Endothelial cell of hepatic sinusoid (primary cell): ENCODE measurements around the gene TC2N.
"Not testable (repeated sequence)": the region's sequence is repeated elsewhere in the genome, so short reads cannot be mapped to it uniquely, and the experiment has no call there.

Experiments used
- in situ Hi-C: cut with HindIII; loops from 2 replicates; pipeline ENCODE4 v1.10.0; 2017; ENCODE audit warnings: low sequenced_read_pairs

TC2N gene

DNA sequence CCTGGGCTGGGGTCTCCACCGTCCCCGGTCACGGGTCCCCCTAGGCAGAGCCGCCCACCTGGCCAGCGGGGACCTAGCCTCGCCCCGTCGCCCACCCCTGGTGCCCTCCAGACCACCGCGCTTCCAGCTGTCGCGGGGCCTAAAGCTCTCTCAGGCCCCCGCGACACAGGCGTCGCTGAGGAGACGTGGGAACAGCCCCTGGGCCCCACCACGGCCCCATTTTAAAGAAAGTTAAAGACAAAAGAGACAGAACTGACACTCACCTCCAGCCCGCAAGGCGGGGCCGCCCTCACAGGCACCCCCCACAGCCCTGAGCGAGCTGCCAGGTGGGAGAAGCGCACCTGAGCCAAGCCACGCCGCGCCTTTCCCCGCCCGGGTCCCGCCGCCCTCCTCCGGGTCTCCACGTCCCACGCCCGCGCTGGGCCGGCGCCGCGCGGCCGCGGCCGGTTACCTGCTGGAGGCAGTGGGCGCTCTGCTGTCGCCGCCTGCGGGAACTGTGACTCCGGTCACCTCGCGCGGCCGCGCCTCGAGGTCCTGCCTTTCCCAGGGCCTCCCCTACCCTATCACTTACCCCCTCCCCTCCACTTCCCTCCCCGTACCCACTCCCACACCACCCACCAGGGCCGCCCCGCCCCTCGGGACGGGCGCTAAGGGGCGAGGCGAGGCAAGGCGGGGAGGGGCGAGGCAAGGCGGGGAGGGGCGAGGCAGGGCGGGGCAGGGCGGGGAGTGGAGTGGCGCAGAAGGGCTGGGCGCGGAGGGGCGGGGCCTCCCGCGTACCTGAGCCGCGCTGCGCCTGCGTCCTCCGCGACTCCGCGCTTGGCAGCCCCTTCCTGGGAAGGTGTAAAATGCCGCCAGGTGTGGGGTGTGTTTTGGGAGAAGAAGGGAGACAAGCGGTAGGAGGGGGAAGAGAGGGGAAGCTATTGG is 31.2 kb downstream of the TC2N start:
- in situ Hi-C loops, result no loop called here

DNA sequence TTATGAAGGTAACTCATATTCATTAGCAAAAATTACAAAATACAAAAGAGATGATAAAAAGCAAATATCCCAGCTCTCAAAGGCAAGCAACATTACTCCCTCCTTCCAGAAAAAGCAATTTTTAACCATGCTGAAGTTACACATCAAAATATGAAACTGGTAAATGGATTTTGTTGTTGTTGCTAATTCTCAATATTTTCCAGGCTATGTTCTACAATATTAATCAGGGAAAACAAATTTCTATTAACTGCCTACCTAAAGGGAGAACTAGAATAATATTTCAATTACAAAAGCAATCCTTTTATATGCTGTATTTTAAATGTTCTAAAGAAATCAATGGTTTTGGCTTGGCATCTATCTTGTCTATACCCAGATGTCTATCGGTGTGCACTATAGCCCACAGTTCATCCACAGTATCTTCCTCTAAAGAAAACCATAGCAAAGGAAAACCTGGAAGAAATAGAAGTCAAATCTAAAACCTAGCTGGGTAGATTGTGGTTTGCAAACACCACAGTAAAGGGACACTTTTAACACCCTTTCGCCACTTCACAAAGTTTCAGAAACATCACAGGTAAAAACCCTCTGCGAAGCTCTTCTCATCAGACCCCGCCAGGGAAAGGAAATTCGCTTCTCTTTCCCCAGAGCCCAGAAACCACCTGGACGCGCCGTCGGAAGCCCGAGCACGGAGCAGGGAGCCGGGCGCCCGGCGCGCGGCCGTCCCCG is 32.0 kb downstream of the TC2N start:
- in situ Hi-C loops, result no loop called here

DNA sequence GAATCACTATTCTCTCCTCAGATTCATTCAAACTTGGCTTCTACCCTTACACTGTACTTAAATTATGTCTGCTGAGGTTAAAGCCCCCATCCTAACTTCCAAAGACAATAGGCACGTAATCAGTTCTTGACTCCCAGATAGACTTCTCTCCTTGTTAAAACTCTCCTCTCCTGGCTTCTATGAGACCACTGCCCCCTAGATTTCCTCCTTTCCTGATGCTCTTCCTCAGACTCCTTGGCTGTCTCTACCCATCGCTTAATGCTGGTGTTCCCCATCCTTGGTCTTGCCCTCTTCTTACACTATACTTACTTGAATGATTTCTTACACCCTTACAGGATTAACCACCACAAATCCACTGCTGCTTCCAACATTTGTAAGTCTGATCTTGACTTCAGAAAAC is 32.8 kb downstream of the TC2N start:
- in situ Hi-C loops, result no loop called here

DNA sequence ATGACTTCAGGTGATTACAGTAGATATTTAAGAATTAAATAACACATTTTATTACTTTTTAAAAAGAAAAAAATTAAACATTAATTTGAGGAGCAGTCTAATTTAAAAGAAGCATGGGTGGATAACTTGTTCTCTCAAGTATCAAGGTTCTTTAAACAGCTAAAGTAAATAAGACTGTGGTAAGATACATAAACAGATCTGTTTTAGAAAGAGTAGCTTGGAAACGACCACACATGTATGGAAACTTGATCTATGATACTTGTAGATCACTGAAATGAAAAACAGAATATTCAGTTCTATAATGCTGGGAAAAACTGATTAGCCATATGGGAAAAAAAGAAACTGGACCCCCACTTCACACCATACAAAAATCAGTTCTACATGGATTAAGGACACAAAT is 36.0 kb downstream of the TC2N start:
- in situ Hi-C loops, result no loop called here

DNA sequence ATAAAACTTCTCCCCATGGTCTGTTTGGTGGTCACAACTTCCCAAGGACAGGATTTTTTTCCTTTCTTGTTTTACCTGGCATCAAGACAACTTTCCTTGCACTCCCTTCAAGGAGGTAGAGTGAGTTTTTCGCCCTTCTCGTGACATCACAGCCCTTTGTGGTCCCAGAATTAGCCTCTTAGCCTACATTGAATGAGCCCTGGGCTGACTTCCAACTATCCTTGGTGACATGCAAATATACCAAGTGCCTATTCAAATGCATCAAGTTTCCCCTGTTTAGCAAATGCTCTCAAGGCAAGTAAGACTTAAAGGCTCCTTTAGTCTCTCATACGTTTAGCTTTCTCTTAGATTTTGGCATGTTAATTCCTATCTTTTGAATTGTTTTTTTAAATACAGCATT is 36.6 kb downstream of the TC2N start:
- in situ Hi-C loops, result no loop called here

DNA sequence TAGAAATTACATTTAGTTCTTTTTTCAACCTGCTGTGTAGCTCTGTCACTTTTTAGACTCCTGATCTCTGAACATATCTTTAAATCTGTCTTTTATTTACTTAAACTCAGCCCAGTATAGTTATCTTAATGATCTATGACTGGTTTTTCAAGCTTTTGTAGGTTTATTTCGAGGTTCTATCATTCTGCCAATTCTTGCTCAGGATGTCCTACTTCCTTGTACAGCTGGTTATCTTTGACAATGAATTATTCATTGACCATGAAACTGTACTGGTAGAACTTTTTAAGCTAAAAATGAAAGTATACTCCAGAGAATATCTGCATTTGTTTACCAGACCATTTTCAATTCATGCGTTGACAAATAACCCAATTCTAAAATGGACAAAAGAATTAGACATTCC is 37.8 kb downstream of the TC2N start:
- in situ Hi-C loops, result no loop called here

DNA sequence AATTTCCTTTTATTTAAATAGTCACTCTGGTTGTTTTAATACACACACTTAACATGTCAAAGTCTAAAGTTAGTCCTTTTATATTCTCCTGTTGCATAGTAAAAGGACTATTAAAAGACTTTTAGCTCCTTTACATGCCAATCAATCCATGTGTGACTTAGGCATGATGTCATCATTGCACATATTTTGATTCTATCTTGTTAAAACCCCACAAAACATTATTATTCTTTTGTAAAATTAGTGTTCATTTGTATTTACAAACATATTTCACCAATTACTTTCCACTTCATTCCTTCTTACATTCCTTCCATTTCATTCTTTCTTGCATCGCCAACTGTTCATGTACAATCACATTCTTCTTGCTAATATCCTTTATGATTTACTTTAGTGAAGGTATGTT is 39.6 kb downstream of the TC2N start:
- in situ Hi-C loops, result no loop called here

DNA sequence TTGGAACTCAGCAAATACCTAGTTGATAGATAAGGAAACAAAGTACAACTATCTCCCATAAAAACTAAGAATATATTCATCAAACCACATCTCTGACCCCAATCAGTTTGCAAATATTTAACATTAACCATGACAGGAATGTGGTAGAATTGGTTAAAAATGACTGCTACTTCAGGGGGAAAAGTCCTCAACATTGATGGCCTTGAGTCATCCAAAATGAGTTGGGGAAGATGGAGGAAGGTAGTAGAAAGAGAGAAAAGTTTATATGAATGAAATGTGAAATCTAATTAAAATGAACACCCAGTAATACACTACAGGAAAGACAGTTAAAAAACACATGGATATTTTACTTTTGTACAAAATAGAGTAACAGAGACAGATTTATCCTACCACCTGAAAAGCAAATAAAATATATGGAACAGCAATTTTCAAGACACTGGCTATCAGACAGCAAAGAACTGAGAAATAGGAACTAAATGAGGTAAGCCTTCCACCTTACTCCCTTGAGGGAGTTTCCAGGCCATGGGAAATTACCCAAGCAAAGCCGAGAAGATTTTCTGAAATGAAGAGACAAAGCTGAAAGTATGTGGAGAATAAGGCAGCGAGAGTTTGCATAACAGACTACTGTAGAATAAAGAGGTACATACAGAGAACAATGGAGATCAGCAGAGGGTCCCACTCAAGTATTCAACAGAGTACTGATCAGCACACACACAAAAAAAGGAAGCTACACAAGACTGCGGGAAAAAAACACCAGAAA is 49.6 kb downstream of the TC2N start:
- in situ Hi-C loops, result no loop called here

DNA sequence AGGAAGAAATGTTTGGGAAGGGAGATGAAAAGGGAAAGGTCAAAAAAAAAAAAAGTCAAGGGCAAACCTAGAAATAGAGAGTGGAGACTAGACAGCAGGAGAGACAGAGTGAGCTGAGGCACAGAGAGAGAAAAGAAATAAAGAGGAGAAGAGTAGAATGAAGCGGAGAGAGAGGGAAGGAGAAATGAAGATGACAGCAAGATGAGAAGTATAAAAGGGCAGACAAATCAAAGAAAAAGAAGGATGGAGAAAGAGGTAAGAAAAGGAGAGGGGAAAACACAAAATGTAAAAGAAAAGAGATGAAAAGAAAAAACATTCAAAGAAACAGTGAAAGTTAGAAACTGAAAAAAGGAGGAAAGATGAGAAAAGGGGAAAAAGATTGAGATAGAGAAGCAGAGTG is 53.0 kb downstream of the TC2N start:
- in situ Hi-C loops, result no loop called here

DNA sequence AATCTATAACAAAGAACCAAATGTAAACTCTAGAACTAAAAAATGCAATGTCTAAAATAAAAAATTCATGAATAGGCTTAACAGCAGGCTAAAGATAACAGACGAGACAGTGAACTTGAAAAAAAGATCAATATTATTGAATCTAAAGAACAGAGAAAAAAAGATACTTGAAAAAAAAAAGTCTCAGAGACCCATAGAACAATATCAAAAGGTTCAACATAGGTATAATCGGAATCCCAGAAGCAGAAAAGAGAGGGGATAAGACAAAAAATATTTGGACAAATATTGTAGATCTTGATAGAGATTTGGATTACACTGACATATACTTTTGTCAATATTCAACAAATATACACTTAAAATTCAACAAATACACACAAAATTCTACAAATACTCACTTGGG is 56.6 kb downstream of the TC2N start:
- in situ Hi-C loops, result no loop called here

DNA sequence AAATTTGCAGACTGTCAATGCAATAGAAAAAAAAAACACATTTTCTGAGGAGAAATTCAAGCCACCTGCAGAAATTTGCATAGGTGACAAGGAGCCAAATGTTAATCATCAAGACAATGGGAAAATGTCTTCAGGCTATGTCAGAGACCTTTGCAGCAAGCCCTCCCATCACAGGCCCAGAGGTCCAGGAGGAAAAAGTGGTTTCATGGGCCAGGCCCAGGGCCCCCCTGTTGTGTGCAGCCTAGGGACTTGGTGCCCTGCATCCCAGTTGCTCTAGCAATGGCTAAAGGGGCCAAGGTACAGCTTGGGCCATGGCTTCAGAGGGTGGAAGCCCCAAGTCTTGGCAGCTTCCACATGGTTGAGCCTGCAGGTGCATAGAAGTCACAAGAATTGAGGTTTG is 60.6 kb downstream of the TC2N start:
- in situ Hi-C loops, result no loop called here

DNA sequence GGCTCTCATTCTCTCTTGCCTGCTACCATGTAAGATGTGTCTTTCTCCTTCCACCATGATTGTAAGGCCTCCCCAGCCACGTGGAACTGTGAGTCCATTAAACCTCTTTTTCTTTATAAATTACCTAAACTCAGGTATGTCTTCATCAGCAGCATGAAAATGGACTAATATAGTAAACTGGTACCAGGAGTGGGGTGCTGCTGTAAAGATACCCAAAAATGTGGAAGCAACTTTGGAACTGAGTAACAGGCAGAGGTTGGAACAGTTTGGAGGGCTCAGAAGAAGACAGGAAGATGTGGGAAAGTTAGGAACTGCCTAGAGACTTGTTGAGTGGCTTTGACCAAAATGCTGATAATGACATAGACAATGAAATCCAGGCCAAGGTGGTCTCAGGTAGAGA is 61.2 kb downstream of the TC2N start:
- in situ Hi-C loops, result not testable (repeated sequence)

DNA sequence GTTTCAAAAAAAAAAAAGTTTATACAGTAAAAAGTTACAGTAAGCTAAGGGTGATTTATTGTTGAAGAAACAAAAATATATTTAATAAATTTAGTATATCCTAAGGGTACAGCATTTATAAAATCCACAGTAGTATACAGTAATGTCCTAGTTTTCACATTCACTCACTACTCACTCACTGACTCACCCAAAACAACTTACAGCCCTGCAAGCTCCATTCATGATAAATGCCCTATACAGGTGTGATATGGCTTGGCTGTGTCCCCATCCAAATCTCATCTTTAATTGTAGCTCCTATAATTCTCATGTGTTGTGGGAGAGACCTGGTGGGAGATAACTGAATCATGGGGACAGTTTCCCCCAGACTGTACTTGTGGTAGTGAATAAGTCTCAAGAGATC is 61.7 kb downstream of the TC2N start:
- in situ Hi-C loops, result no loop called here

DNA sequence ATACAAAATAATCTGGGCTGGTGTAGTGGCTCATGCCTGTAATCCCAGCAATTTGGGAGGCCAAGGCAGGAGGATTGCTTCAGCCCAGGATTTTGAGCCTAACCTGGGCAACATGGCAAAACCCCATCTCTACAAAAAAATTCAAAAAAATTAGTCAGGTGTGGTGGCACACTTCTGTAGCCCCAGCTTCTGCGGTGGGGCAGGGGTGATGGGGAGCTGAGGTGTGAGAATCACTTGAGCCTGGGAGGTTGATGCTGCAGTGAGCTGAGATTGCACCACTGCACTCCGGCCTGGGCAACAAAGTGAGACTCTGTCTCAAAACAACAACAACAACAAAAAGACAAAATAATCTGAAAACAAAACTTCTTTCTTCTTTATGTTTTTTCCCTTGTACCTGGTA is 66.0 kb downstream of the TC2N start:
- in situ Hi-C loops, result no loop called here

DNA sequence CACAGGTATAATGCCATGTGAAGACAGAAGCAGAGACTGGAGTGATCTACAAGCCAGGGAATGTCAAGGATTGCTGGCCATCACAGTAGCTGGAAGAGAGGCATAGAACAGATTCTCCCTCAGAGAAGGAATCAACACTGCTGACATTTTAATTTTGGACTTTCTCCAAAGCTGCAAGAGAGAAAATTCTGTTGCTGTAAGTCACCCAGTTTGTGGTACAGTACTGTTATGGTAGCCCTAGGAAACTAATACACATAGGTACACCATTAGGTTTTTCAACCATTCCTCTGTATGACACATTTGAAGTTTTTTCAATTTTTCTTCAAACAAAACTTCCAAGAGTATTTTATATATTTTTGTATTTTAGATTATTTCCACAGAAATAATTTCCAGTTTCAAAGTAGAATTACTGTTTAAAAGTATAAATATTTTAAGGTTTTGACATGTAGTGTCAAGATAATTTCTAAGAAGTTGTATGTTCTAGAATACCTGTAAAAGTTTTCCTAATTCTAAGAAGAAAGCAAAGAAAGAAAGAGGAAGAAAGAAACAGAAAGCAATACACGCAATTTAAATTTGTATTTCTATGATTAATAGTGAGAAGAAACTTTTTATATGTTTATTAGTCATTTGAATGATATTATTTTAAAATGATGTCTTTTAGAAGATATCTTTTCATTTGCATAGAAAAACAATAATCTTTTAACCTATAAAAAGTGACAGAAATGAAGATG is 70.6 kb downstream of the TC2N start:
- in situ Hi-C loops, result no loop called here

DNA sequence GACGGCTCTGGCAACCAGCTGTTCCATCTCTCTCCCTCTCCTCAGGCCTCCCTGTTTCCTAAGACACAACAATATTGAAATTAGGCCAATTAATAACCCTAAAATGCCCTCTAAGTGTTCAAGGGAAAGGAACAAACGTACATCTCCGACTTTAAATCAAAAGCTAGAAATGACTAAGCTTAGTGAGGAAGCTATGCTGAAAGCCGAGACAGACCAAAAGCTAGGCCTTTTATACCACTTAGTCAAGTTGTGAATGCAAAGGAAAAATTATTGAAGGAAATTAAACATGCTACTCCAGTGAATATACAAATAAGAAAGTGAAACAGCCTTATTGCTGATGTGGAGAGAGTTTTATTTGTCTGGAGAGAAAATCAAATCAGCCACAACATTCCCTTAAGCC is 73.6 kb downstream of the TC2N start:
- in situ Hi-C loops, result no loop called here

DNA sequence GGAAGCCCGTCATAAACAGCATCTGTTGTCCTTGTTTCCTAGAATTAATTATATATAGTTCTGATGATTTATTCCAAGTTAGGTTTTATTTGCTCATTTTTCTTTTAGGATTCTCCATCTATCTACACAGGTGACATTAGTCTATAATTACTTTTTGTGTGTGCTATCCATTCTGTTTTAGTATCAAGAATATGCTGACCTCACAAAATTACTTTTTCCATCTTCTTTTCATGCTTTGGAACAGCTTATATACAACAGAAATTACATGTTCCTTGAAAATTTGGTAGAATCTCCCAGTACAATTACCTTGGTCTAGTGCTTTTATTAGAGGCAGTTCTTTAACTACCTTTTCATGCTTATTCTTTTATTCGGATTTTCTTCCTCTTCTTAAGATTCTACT is 81.1 kb downstream of the TC2N start:
- in situ Hi-C loops, result no loop called here

DNA sequence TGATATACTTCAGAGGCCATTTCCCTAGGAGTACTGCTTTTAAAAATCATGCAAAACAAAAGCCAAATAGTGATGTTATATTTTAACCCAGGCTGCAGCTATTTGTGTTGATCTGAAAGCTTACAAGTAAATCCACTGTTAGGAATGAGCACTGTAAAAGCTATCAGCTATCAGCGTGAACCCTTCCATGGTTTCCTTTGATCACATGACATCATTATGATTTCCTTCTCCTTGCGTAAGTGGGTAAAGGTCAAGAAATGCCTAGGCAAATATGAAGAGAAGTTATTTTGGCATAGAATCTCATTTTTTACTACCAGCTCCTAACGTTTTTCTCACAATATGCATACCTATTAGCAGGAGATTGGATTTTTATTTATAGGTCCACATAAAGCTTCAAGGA is 86.9 kb downstream of the TC2N start:
- in situ Hi-C loops, result no loop called here

DNA sequence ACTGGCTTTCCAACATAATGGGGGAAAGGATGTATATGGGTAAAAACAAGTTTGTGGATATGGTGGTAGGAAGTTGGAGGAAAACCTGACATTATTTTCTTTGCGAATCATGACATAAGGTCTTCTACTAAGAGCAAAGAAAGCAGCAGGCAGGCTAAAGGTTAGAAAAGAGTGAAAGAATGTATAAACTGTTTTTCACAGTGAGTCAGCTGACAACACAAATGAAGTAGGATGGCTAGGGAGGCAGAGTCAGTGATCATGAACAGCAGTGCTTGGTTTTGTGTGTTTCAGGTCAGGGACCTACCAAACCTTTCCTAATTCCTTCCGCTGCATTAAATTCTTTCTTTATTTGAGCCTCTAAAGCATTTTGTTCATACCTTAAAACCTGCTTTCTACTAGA is 89.1 kb downstream of the TC2N start:
- in situ Hi-C loops, result no loop called here

DNA sequence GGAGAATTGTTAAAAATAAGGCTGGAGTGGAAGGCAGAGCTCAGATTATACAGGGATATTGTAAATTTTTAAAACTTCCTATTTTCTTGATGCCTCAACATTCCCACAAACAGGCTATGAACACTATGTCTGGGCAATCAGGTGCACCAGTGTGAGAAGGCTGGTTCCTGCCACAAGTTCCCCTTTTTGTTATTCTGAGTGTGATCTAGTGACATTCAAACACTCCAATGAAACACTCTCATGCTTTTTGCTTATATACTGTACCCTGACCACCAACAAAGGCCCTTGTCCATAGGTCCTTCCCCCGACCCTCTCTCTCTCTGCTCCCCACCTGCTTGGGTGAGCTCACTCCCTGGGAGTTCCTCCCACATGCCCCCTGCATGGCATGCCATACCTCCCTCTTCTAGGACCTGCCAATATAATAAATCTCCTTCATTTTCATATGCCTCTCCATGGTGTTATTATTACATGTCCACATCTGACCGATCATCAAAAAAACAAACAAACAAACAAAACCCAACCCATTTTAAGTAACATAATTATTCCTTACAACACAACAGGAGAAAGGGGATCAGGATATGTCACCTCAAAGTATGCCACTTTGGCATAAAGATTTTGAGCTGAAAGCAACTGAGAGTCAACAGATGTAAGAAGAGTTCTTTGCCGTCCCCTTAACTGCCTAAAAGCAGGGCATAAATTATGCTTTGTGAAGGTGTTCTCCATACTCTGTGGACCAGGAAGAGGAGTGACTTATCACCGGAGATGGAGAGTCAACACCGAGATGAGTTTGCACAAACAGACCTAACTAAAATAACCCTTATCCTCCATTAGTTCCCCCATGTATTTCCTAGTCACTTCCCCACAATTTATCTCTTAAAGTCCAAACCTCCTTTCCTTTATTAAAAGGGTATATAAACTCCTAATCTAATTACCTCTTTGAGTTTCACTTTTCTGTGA is 92.9 kb downstream of the TC2N start:
- in situ Hi-C loops, result no loop called here
